ENCODE data around the gene PTPRF. TPM values are rescaled to one million over a fixed set of nuclear protein-coding genes. Genes with fewer than 3 reads are reported as not detected.

PTPRF gene
- total and polyA plus RNA-seq, 8 donors, result 123 to 279 (median 195) TPM

DNA sequence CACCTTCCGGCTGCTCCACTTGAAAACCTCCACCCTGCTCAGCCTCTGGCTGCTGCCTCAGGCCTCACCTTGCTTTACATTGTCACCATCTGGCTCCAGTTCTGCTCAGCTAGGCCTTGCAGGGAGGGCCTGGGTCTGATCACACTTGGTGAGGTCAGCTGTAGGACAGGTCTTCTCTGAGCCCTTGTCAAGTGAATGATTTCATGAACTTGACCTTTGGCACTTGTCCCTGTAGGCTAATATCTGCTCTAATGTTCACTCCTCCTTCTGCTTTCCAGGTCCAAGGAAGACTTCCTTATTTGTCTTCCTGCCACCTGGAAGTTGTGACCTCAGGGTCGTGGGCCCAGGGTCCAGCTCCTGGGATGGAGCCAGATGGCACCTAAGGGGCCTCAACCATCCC is 41.4 kb downstream of the PTPRF start:
- intact Hi-C loops (cut with DNase I), result no loop called here
- H3K4me3 ChIP-seq, result no peak overlapping the region
- TF ChIP-seq, protein P1, sequence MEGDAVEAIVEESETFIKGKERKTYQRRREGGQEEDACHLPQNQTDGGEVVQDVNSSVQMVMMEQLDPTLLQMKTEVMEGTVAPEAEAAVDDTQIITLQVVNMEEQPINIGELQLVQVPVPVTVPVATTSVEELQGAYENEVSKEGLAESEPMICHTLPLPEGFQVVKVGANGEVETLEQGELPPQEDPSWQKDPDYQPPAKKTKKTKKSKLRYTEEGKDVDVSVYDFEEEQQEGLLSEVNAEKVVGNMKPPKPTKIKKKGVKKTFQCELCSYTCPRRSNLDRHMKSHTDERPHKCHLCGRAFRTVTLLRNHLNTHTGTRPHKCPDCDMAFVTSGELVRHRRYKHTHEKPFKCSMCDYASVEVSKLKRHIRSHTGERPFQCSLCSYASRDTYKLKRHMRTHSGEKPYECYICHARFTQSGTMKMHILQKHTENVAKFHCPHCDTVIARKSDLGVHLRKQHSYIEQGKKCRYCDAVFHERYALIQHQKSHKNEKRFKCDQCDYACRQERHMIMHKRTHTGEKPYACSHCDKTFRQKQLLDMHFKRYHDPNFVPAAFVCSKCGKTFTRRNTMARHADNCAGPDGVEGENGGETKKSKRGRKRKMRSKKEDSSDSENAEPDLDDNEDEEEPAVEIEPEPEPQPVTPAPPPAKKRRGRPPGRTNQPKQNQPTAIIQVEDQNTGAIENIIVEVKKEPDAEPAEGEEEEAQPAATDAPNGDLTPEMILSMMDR (IDR thresholded peaks at IDR 0.05), result no peak
- H3K9me3 ChIP-seq, result no peaks in the 10 kb centered on the region
- peaks cover 0 to 14% of the 10 kb centered on the region in 2 donors for H3K36me3 ChIP-seq
- DNase-seq, result no peak
- no peaks in the 10 kb centered on the region for H3K27me3 ChIP-seq
- no peak for ATAC-seq
- no peaks in the 10 kb centered on the region for H3K4me1 ChIP-seq
- no peak overlapping the region for H3K27ac ChIP-seq

- TF ChIP-seq, protein P1 (IDR thresholded peaks at IDR 0.05), result no peak
- Histone ChIP-seq H3K4me1 (no peaks in the 10 kb centered on the region), H3K27ac (no peak overlapping the region), H3K36me3 (peaks cover 0 to 14% of the 10 kb centered on the region in 2 donors), H3K9me3 (no peaks in the 10 kb centered on the region), H3K27me3 (no peaks in the 10 kb centered on the region), H3K4me3 (no peak overlapping the region)
- DNase-seq (no peak), ATAC-seq (no peak)
- intact Hi-C loops (cut with DNase I), result no loop called here
Measured at GRCh38 chr1:43572538-43572937, 41.9 kb downstream of the PTPRF start.

- peaks cover 0 to 14% of the 10 kb centered on the region in 2 donors for H3K36me3 ChIP-seq
Measured at GRCh38 chr1:43573066-43573800, 42.5 kb downstream of the PTPRF start.

DNA sequence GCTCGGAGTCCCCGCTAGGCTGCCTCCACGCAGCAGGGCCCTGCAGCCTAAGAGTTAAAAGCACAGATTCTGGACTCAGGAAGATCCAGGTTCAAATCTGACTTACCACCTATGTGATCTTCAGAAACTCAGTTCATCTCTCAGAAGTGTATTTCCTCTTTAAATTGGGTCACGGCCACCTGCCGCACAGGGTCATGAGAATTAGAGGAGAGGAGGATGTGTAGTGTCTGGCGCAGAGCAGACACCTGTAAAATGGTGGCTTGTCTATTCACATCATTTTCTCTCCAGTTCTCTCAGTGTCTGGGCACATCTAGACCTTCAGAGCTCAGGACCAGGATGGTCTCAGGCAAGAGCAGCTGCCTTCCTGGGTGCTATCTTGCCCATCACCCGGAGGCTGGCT is 45.8 kb downstream of the PTPRF start:
- H3K27ac ChIP-seq, result no peak overlapping the region
- no peak overlapping the region for H3K4me3 ChIP-seq
- TF ChIP-seq, protein P1 (IDR thresholded peaks at IDR 0.05), result no peak
- H3K27me3 ChIP-seq, result no peaks in the 10 kb centered on the region
- ATAC-seq (no peak), DNase-seq (no peak)
- no peaks in the 10 kb centered on the region for H3K4me1 ChIP-seq
- intact Hi-C loops (cut with DNase I), result no loop called here
- peaks cover 0 to 11% of the 10 kb centered on the region in 2 donors for H3K36me3 ChIP-seq
- H3K9me3 ChIP-seq, result no peaks in the 10 kb centered on the region

More at GRCh38 chr1:43573066-43573800, 42.5 kb downstream of the PTPRF start:
- H3K4me3 ChIP-seq, result no peak overlapping the region
- DNase-seq, result no peak
- TF ChIP-seq, protein P1 (IDR thresholded peaks at IDR 0.05), result no peak
- H3K27me3 ChIP-seq, result no peaks in the 10 kb centered on the region
- H3K9me3 ChIP-seq, result no peaks in the 10 kb centered on the region
- no peak for ATAC-seq
- no peak overlapping the region for H3K27ac ChIP-seq
- H3K4me1 ChIP-seq, result no peaks in the 10 kb centered on the region
- intact Hi-C loops (cut with DNase I), result no loop called here

DNA sequence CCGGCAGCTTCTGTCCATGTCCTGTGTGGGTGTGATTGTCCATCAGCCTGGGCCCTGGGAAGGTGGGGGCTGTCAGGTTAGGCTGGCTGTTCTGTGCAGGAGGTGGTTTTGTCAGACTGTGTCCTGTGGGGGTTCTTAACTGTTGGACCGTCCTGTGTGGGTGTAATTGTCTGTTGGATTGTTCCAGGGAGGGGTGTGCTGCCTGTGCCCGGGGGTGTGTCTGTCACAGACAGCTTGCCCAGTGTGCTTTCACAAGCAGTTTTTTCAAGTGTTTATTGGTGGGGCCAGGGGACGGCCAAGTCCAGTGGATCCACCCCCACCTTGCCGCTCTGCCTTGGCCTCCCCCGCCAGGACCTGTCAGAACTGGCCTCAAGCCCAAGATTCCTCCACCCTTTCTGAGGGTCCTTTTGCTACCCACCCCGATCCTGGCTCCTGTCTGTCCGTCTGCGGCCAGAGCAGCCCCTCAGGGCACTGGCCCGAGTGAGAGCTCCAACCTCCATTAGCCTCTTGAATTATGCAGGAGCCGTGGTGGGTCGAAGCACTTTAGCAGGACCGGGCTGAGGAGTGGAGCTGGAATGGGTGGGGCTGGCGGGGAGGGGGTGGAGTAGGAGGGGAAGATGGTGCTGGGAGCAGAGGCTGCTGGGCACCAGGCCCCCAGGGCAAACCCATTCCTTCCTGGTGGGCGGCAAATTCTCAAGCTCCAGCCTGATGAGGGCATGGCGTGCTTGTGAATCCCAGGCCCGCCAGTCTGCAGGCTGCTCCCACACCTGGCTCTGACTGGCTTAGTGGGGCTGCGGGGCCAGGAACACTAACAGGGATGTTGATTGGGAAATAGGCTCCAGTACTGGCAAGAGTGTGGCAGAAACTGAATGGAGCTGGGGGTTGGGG is 47.2 kb downstream of the PTPRF start:
- no peaks in the 10 kb centered on the region for H3K4me1 ChIP-seq
- no peaks in the 10 kb centered on the region for H3K27me3 ChIP-seq
- H3K27ac ChIP-seq, result no peak overlapping the region
- H3K4me3 ChIP-seq, result no peak overlapping the region
- TF ChIP-seq, protein P1 (IDR thresholded peaks at IDR 0.05), result no peak
- H3K36me3 ChIP-seq, result peaks cover 0 to 11% of the 10 kb centered on the region in 2 donors
- no peaks in the 10 kb centered on the region for H3K9me3 ChIP-seq
- intact Hi-C loops (cut with DNase I), result no loop called here
- DNase-seq (no peak), ATAC-seq (no peak)

All from left lung (tissue), 10 donors.